Kidney (tissue), 14 donors: ENCODE measurements around the gene TNFAIP2. TPM values are rescaled to one million over a fixed set of nuclear protein-coding genes. Genes with fewer than 3 reads are reported as not detected.

Source experiments
- DNase-seq, 5 donors: peaks; one replicate each; pipeline ENCODE4 v3.0.0-alpha.2; 2013 to 2020
- FAIRE-seq: peaks from 2 replicates; lab custom pipeline; 2012; peaks lifted over from hg19 to GRCh38; lab: Jason Lieb, UNC
- H3K27ac ChIP-seq, 2 donors: one replicate each; pipeline ENCODE4 v1.7.0; 2013; ENCODE audit warnings: low read depth in 2 of 2, low read length in 2 of 2, inconsistent platforms in 1 of 2
- H3K27me3 ChIP-seq: one replicate; pipeline ENCODE4 v1.7.1; 2013; ENCODE audit warnings: low read length, inconsistent platforms; ENCODE audit not compliant: control insufficient read depth, insufficient read depth
- H3K36me3 ChIP-seq, 3 donors: one replicate each; pipeline versions ENCODE4 v1.7.0 to v1.7.1; 2013; ENCODE audit warnings: low read length in 3 of 3, control low read depth in 1 of 3, inconsistent platforms in 1 of 3; ENCODE audit not compliant: insufficient read depth in 3 of 3, control insufficient read depth in 2 of 3
- H3K4me1 ChIP-seq, 3 donors: one replicate each; pipeline versions ENCODE4 v1.7.0 to v1.7.1; 2013; ENCODE audit warnings: low read length in 3 of 3, inconsistent platforms in 1 of 3, low read depth in 1 of 3; ENCODE audit not compliant: control insufficient read depth in 2 of 3, insufficient read depth in 2 of 3
- H3K4me3 ChIP-seq, 3 donors: one replicate each; pipeline versions ENCODE4 v1.7.0 to v1.8.1; 2013; ENCODE audit warnings: low read length in 3 of 3, control low read depth in 1 of 3, inconsistent platforms in 1 of 3
- H3K9ac ChIP-seq, 3 donors: one replicate each; pipeline versions ENCODE4 v1.7.0 to v1.7.1; 2013; ENCODE audit warnings: low read length in 3 of 3, control low read depth in 1 of 3, inconsistent platforms in 1 of 3
- H3K9me3 ChIP-seq, 3 donors: one replicate each; pipeline versions ENCODE4 v1.7.0 to v1.7.1; 2013; ENCODE audit warnings: low read length in 3 of 3, control low read depth in 1 of 3, inconsistent platforms in 1 of 3; ENCODE audit not compliant: control insufficient read depth in 2 of 3, insufficient read depth in 1 of 3
- intact Hi-C: fragments of 100-400 bp; cut with DNase I; formaldehyde crosslinking; loops from one replicate; pipeline ENCODE4 v1.11.1; 2022
- polyA plus RNA-seq: library from polyadenylated mRNA; stranded (reverse); fragments of 350-450 nt; fragmentation: Illumina TruSeq; extraction: RNeasy Lipid Tissue Mini Kit (QIAGEN cat#74804); gene quantifications from one replicate; pipeline ENCODE4 v1.2.3, GENCODE V29; 2014; ENCODE audit warnings: low read depth, low replicate concordance; ENCODE audit not compliant: insufficient read depth
- total RNA-seq: library from RNA; stranded (reverse); fragmentation: NEBNext Ultra II Directional; extraction: Animal tissue kit (Norgen Biotek cat#: 25700); gene quantifications from one replicate; pipeline ENCODE4 v1.2.1, GENCODE V29; 2021
- TF ChIP-seq, protein P1 (sequence below): IDR thresholded peaks from 3 replicates; pipeline ENCODE4 v1.5.1; 2012; ENCODE audit warnings: mild to moderate bottlenecking, moderate library complexity, borderline replicate concordance; ENCODE audit not compliant: insufficient read depth; ENCODE audit errors: extremely low read depth
- donor health status: control.
- donor health status: control.
- donor health status: control.
- donor health status: control.
- donor health status: control.
- donor health status: DM: yes; HTN: yes; CAD: no.
- donor health status: Normal renal cell carcinoma (clear cell type).

TNFAIP2 gene
- total and polyA plus RNA-seq, 2 donors from 2014 or later: 42.9 to 301 TPM

GRCh38 chr14:103140316-103141109, 17.3 kb downstream of the TNFAIP2 start:
- H3K27me3 ChIP-seq: no peaks in the 10 kb centered on the region
- no peak for FAIRE-seq
- H3K4me1 ChIP-seq: no peaks in the 10 kb centered on the region
- H3K36me3 ChIP-seq: no peaks in the 10 kb centered on the region
- no peak overlapping the region for H3K27ac ChIP-seq
- H3K4me3 ChIP-seq: peak overlapping the region in 1 of 3 donors; percentile 38
- intact Hi-C loops: no loop called here
- TF ChIP-seq, protein P1, sequence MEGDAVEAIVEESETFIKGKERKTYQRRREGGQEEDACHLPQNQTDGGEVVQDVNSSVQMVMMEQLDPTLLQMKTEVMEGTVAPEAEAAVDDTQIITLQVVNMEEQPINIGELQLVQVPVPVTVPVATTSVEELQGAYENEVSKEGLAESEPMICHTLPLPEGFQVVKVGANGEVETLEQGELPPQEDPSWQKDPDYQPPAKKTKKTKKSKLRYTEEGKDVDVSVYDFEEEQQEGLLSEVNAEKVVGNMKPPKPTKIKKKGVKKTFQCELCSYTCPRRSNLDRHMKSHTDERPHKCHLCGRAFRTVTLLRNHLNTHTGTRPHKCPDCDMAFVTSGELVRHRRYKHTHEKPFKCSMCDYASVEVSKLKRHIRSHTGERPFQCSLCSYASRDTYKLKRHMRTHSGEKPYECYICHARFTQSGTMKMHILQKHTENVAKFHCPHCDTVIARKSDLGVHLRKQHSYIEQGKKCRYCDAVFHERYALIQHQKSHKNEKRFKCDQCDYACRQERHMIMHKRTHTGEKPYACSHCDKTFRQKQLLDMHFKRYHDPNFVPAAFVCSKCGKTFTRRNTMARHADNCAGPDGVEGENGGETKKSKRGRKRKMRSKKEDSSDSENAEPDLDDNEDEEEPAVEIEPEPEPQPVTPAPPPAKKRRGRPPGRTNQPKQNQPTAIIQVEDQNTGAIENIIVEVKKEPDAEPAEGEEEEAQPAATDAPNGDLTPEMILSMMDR: no peak
- no peaks in the 10 kb centered on the region for H3K9me3 ChIP-seq
- no peak overlapping the region for H3K9ac ChIP-seq
- DNase-seq: peak; percentile 62 to 81 (median 73)

DNA sequence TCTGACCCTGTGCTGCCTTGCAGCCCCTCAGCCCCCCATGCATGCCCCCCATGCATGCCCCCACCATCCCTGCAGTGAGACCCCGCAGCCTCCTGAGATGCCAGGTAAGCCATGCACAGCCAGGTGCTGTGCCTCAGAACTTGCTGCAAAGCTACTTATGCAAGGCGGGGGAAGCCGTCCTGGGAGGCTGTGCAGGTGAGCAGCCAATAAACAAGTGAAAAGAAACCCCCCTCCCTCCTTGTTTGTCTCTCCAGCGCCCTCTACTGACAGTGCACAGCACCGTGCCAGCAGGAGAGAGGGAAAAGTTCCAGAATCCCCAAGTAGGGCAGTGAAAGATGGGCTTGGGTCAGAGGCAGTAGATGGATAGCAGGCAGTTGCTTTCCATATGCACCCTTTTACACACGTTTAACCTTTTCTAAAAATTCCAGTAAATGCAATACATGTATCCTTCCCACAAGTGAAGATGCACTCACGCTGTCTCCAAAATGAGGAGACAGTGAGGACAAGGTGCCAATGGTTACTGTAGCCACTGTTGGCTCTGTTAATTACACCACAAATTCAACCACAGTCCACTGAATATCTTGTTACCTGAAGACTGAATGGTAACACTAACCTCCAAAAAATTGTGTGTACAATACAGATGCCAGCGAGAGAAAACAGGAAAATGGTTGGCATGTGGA, 18.0 kb downstream of the TNFAIP2 start:
- DNase-seq: peak in 4 of 5 donors; percentile 48 to 80 (median 57)
- H3K9ac ChIP-seq: no peak overlapping the region
- no peaks in the 10 kb centered on the region for H3K9me3 ChIP-seq
- no peak for FAIRE-seq
- no peaks in the 10 kb centered on the region for H3K27me3 ChIP-seq
- H3K4me3 ChIP-seq: no peak overlapping the region
- H3K27ac ChIP-seq: no peak overlapping the region
- intact Hi-C loops: no loop called here
- H3K4me1 ChIP-seq: no peaks in the 10 kb centered on the region
- H3K36me3 ChIP-seq: no peaks in the 10 kb centered on the region
- TF ChIP-seq, protein P1: peak; percentile 60

DNA sequence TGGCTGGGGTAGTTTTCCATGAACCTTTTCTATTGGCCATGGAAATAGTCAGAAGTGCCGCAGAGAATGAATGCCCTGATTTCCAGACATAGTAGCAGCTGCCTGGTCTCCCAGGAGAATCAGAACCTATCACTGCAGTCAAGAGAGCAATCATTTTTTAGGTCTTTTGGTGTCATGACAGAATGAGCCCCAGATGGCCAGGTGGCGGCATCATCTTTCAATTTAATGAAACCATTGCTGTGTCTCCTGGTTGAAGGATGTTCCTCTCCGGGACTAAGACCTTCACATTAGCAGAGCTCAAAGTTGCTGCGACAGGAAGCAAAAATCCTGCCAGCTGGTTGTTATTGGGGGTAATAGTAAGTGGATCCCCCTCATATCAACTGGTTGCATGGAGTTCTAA, 18.8 kb downstream of the TNFAIP2 start:
- TF ChIP-seq, protein P1: no peak

More for the DNA sequence above, 18.8 kb downstream of the TNFAIP2 start:
- Histone ChIP-seq H3K9me3 (no peaks in the 10 kb centered on the region), H3K27ac (no peak overlapping the region), H3K36me3 (no peaks in the 10 kb centered on the region), H3K27me3 (no peaks in the 10 kb centered on the region), H3K4me1 (no peaks in the 10 kb centered on the region), H3K4me3 (no peak overlapping the region), H3K9ac (no peak overlapping the region)
- intact Hi-C loops: no loop called here
- DNase-seq (no peak), FAIRE-seq (no peak)
